NK-92 (cell line): Measurements from ENCODE around the gene ZNF628.

Source experiments
- DNase-seq: peaks from one replicate; lab custom pipeline; 2025; ENCODE audit not compliant: unreplicated experiment; lab: John Stamatoyannopoulos, UW

The ZNF628 gene

DNA sequence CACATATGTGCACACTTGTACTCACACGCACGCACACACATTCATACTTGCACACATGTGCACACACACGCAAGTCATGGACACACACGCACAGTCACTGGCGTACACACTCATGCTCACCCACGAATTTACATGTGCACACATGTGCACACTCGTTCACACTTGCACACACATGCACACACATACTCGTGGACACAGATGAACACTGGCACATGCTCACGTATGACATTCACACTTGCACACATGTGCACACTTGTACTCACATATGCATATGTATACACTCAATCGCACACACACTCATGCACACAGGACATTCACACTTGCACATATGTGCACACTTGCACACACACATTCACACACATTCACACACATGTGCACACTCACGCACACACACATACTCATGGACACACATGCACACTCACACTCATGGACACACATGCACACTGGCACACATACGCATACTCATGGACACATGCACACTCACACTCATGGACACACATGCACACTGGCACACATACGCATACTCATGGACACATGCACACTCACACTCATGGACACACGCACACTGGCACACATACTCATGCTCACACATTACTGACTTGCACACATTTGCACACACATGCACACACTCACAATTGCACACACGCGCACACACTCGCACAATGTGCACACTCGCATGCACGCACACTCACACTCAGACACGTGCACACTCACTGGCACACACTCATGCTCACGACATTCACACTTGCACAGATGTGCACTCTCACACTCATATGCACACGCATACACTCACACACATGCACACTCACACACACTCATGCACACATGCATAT, 51.0 kb downstream of the ZNF628 start:
- no peak for DNase-seq

GRCh38 chr19:55528030-55528803, 51.8 kb downstream of the ZNF628 start:
- no peak for DNase-seq

DNA sequence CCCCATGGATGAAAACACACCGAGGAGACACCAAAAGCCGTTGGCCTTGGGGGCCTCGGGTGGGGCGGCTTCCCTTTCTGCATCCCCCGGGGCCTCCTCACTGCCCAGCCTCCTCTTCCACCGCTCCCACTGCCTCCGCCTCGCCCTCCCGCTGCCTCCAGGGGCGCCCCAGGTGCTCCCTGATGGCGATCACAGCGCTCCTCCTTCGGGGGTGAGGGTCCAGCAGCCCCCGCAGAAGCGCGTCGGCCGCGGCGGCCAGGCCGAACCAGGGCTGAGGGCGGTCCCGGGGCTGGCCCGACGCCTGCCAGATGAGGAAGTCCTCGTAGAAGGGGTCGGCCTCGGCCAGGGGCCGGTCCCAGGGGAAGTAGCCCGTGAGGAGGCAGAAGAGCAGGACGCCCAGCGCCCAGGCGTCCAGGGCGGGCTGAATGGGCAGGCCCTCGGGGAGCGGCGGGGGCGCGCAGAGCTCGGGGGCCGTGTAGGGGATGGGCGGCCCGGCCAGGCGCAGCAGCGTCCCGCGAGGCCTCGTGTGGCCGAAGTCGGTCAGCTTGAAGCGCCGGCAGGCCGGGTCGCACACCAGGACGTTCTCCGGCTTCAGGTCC, 53.3 kb downstream of the ZNF628 start:
- DNase-seq = no peak

GRCh38 chr19:55530996-55531395, 54.6 kb downstream of the ZNF628 start:
- DNase-seq = no peak
